ENCODE measurements around the gene TRIM33. TPM values are rescaled to one million over a fixed set of nuclear protein-coding genes. Genes with fewer than 3 reads are reported as not detected.

Gene TRIM33
- total RNA-seq, 1 experiment from 2014 or later = 44.5 TPM

- CTCF ChIA-PET = no interaction called here
- H3K27ac Mint-ChIP-seq = no peak overlapping the region
- no peak overlapping the region for H3K4me3 Mint-ChIP-seq
- no peak for TF ChIP-seq AFF4 (CRISPR knock-in tag; IDR thresholded peaks at IDR 0.05; ENCODE audit: borderline replicate concordance)
- no peak for TF ChIP-seq JUN (CRISPR knock-in tag; IDR thresholded peaks at IDR 0.05)
- TF ChIP-seq FOXJ3 (CRISPR knock-in tag; IDR thresholded peaks at IDR 0.05; ENCODE audit: borderline replicate concordance) = no peak
- no peak for TF ChIP-seq TEAD4 (CRISPR knock-in tag; IDR thresholded peaks at IDR 0.05)
- no peak for TF ChIP-seq TEAD1 (CRISPR knock-in tag; IDR thresholded peaks at IDR 0.05)
- TF ChIP-seq FOXP4 (CRISPR knock-in tag; IDR thresholded peaks at IDR 0.05) = no peak
- no peak for TF ChIP-seq GRHL2 (CRISPR knock-in tag; IDR thresholded peaks at IDR 0.05; ENCODE audit: insufficient replicate concordance, severe bottlenecking)
- no peak for TF ChIP-seq ZNF512 (CRISPR knock-in tag; IDR thresholded peaks at IDR 0.05; ENCODE audit: borderline replicate concordance)
- TF ChIP-seq CREM (CRISPR knock-in tag; IDR thresholded peaks at IDR 0.05) = no peak
- no peak for TF ChIP-seq MYBL2 (CRISPR knock-in tag; IDR thresholded peaks at IDR 0.05)
- TF ChIP-seq ZNF232 (CRISPR knock-in tag; IDR thresholded peaks at IDR 0.05) = no peak
- POLR2A ChIA-PET = no interaction called here
- DNase-seq (ENCODE audit: low spot score) (no peak), ATAC-seq (no peak)
- peaks cover 28% of the 10 kb centered on the region for H3K4me1 Mint-ChIP-seq
- no peaks in the 10 kb centered on the region for H3K9me3 Mint-ChIP-seq
- H3K27me3 Mint-ChIP-seq (ENCODE audit: low read depth) = no peaks in the 10 kb centered on the region
- peaks cover 15% of the 10 kb centered on the region for H3K36me3 Mint-ChIP-seq
These were observed 8.9 kb downstream of the TRIM33 start for GRCh38 chr1:114502080-114502479.

- no peak for ATAC-seq
- no peaks in the 10 kb centered on the region for H3K36me3 Mint-ChIP-seq
- H3K9me3 Mint-ChIP-seq = no peaks in the 10 kb centered on the region
- no peak for DNase-seq (ENCODE audit: low spot score)
- ChIA-PET POLR2A (interaction anchor here (1.8 kb wide), 1 partner anchor 11 kb away, joined by 5 read pairs; the partner anchor contains the start of gene TRIM33), CTCF (no interaction called here)
- H3K27ac Mint-ChIP-seq = no peak overlapping the region
- H3K4me3 Mint-ChIP-seq = no peak overlapping the region
- no peaks in the 10 kb centered on the region for H3K27me3 Mint-ChIP-seq (ENCODE audit: low read depth)
- peaks cover 16% of the 10 kb centered on the region; the same call in 1 of the 2 replicates for H3K4me1 Mint-ChIP-seq
- TF ChIP-seq JUN (CRISPR knock-in tag; IDR thresholded peaks at IDR 0.05) = no peak
- no peak for TF ChIP-seq CREM (CRISPR knock-in tag; IDR thresholded peaks at IDR 0.05)
- no peak for TF ChIP-seq USF1 (CRISPR knock-in tag; IDR thresholded peaks at IDR 0.05)
- no peak for TF ChIP-seq ZNF138 (CRISPR knock-in tag; conservative IDR thresholded peaks at IDR 0.05)
- no peak for TF ChIP-seq KAT7 (CRISPR knock-in tag; IDR thresholded peaks at IDR 0.05; ENCODE audit: borderline replicate concordance)
- TF ChIP-seq ELF4 (CRISPR knock-in tag; IDR thresholded peaks at IDR 0.05; ENCODE audit: low read depth) = no peak
- TF ChIP-seq ZNF281 (CRISPR knock-in tag; IDR thresholded peaks at IDR 0.05) = no peak
- TF ChIP-seq CBFB (CRISPR knock-in tag; IDR thresholded peaks at IDR 0.05; ENCODE audit: low read depth) = no peak
- no peak for TF ChIP-seq NR3C1 (CRISPR knock-in tag; conservative IDR thresholded peaks at IDR 0.05; ENCODE audit: low read depth)
- no peak for TF ChIP-seq ETV6 (CRISPR knock-in tag; IDR thresholded peaks at IDR 0.05)
- no peak for TF ChIP-seq NFYB (CRISPR knock-in tag; conservative IDR thresholded peaks at IDR 0.05; ENCODE audit: low read depth)
- TF ChIP-seq FOXJ3 (CRISPR knock-in tag; IDR thresholded peaks at IDR 0.05; ENCODE audit: borderline replicate concordance) = no peak
- TF ChIP-seq ZNF416 (CRISPR knock-in tag; IDR thresholded peaks at IDR 0.05) = no peak
- no peak for TF ChIP-seq MXD4 (CRISPR knock-in tag; IDR thresholded peaks at IDR 0.05; ENCODE audit: borderline replicate concordance)
- no peak for TF ChIP-seq OVOL2 (CRISPR knock-in tag; IDR thresholded peaks at IDR 0.05; ENCODE audit: borderline replicate concordance)
- no peak for TF ChIP-seq NR1H2 (CRISPR knock-in tag; IDR thresholded peaks at IDR 0.05)
These were observed 11.5 kb downstream of the TRIM33 start for GRCh38 chr1:114499478-114499877.
